NCI-H524 (cell line): ENCODE measurements around the gene MALT1.

Source experiments
- DNase-seq, 2 experiments: peaks; one replicate each; lab custom pipeline; 2025; lab: John Stamatoyannopoulos, UW

Gene MALT1

DNA sequence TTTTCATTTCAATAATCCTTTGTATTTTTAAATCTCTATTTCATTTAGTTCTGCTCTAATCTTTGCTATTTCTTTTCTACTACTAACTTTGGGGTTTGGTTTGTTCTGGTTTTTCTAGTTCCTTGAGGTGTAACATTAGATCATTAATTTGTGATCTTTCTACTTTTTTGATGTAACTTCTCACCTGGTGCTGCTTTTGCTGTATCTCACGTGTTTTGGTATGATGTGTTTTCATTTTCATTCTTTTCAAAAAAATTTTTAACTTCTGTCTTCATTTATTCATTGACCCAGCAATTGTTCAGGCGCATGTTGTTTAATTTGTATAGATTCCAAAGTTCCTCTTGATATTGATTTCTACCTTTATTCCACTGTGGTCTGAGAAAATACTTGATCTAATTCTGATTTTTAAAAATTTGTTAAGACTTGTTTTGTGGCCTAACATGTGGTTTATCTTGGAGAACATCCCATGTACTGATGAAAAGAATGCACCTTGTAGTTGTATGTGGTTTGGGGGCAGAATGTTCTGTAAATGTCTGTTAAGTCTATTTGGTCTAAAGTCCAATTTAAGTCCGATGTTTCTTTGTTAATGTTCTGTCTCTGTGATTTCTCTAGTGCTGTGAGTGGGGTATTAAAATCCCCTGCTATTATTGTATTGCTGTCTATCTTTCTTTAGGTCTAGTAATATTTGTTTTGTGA, 17.3 kb upstream of the MALT1 start:
- DNase-seq: no peak

DNA sequence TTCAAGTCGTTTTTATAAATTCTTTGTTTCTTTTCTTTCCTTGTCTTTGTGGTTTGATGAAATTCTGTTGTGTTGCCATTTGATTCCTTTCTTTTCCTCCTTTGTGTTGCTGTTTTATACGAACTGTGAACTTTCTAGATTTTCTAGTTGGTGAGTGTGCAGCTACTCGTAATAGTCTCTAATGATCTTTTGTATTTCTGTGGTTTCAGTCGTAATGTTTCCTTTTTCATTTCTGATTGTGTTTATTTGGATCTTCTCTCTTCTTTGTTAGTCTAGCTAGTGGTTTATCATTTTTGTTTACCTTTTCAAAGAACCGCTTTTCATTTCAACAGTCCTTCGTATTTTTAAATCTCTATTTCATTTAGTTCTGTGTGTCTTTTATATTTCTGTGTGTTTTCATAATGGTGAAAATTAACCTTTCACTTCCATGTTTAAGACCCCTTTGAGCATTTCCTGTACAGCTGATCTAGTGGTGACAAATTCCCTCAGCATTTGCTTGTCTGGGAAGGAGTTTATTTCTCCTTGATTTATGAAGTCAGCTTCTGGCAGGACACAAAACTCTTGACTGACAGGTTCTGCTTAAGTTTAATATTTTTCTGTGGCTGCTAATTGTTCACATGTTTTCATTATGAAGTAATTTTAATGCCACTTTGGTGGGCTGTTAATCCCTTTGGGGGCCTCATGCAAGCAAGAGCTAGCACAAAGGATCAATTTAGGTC, 16.2 kb upstream of the MALT1 start:
- no peak for DNase-seq

DNA sequence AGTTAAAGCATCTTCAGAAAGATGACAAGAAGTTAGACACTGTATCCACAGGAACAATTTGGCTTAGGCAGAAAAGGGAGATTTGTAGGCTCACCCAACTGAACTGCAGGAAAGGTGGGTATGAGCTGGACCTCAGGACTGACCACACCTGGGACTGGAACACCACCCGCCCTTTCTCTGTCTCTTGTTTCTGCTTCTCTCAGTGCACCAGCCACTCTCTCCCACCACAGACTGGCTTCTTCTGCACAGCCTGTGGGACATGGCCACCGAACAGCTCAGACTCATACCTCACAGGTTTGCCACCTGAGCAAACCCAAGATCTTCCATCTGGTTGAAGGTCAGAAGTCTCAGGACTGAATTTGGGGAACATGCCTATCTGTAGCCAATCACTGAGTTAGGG, 14.2 kb upstream of the MALT1 start:
- no peak for DNase-seq

DNA sequence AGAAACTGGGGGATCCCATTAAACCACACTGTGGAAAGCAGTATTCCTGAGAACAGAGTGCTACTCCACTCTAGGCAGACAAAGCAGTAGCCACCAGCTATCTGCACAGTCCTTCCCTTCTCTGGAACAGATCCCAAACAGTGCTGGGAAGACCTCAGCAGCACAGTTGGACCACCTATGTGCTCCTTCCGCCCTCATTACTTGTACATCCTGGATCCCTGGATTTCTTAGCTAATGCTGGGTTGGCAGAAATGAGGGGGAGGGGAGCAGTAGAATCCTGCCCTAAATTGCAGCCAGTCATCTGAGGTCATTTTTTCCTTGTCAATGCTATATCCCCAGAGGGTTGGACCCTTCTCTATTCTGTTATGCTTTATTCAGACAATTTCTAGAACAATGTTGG, 13.8 kb upstream of the MALT1 start:
- DNase-seq: no peak

DNA sequence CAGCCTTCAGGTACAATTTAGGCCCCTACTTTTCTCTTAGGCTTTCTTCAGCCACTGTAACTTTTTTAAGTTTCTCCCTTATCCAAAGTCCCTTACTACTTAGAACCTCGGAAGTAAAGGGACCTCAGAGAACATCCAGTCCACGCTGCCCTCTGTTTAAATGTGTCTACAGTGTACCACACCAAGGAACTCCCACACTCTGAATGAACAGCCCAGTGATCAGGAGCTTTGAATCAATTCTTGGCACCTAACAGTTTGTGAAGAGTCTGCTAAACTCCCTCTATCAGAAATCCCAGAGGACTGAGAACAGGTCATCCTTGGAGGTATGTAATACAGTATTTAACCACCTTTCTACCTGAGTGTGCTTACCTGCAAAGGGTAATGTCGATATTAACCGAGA, 11.6 kb upstream of the MALT1 start:
- no peak for DNase-seq

DNA sequence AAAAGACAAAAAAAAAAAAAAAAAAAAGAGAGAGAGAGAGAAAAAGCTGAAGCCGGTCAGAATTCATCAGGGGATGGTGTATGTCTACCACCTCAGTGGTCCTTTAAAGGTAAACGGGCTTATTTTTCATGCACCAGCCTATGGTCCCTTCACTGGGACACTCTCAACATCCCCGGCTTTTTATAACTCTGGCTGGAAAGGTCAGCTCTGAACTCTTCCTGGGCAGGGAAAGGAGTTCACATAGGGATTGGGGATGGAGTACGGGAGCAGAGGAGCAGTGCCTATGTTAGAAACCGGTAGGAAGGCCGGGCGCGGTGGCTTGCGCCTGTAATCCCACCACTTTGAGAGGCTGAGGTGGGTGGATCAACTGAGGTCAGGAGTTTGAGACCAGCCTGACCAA, 10.3 kb upstream of the MALT1 start:
- DNase-seq: no peak

DNA sequence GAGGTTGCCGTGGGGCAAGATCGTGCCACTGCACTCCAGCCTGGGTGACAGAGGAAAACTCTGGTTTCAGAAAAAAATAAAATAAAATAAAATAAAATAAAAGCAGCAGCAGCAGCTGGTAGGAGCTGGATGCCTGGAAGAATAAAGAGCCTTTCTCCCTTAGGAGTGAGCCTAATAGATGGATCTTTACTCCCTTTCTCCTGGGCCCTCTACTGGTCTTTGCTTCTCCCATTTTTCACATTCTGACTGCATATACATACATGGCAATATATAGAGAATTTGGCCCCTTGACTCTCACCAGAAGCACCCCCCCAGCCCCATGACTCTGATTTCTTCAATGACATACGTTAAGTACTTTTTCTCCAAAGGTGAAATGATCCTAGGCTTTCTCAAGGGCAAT, 9.8 kb upstream of the MALT1 start:
- DNase-seq: peak in 1 of 2 experiments; percentile 8

DNA sequence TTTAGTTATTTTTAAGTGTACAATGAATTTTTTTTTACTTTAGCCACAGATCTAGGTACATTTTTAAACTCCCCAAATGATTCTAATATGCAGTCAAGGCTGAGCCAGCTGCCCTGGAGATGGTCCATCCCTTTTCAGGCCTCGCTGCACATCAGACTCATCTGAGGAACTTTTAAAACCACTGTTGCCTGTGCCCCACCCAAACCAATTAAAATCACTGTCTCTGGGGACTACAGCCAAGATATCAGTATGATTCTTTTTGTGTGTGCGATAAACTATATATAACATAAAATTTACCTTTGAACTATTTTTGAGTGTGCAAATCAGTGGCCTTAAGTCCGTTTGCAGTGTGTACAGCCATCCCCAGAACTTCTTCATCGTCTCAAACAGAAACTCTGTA, 9.1 kb upstream of the MALT1 start:
- no peak for DNase-seq

DNA sequence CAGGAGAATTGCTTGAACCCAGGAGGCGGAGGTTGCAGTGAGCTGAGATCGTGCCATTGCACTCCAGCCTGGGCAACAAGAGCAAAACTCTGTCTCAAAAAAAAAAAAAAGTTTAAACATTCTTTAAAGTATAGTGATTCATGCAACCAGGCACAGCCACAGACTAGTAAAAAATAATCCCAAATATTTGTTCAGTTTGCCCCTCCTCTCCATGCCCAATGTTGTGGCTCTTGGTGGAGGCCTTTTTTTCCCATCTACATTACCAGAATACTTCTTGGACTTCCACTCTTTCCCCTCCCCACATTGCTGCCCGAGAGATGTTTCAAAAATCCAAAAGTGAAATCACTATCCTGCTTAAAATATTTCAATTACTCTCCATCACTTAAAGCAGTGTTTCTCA, 5.1 kb upstream of the MALT1 start:
- no peak for DNase-seq

DNA sequence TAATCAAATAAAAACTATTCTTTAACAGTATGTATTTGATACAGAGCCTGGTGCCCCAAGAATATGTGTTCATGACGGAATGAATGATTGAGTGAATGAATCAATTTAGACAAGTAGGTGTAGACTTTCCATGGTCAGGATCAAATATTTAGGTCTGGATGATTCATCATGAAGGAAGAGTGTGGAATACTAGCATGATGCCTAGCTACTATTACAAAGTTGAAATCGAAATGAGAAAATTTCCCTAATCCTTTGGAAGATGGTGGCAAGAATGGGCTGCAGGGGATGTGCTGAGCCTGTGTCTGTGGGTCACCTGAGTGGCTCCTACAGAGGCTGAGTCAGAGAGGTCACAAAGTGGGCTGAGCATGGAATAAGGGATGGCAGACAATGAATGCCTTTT, 3.1 kb upstream of the MALT1 start:
- DNase-seq: no peak

DNA sequence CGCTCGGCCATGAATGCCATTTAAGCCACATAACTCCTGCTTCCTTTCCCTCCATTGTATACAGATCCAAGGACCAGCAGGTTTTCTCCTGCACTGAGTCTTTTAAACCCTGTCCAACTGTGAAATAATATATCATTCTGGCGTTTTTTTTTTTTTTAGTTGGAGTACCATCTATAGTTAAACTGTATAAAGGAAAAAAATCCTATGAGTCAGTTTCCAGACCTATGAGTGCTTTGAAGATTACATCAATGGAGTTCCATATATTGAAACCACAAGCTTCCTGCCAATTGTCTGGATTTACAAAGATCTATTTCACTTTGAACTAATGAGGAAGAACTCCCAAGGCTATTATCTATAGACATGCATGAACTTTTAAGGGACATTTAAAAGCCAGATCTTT, 2.4 kb upstream of the MALT1 start:
- DNase-seq: no peak

DNA sequence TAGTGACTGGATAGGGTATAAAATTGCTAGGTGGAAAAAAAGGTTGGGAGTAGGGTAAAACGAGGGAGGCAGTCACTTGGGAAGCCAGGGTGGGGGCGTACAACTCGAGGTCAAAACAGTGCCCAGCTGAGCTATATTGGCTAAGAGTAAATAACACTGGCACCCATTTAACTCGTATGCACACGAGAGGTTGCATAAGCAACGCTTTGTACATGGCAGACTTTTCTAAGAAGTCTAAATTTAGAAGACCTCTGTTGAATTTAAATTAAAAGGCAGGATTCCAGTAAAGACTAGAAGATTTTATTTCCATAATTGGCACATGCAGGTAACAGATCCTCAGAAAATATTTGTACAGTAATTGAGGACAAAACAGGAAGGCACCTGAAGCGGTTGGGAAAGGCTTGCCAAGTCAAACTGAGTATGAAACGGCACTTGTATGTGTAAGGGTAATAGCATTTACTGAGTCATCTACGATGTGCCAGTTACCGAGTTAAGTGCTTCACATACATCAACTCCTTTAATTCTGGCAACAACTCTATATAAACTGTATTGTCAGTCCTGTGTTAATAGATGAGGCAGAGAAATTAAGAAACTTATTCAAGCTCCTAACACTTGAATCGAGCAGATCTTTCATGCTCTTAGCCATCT, 1.4 kb upstream of the MALT1 start:
- DNase-seq: no peak

DNA sequence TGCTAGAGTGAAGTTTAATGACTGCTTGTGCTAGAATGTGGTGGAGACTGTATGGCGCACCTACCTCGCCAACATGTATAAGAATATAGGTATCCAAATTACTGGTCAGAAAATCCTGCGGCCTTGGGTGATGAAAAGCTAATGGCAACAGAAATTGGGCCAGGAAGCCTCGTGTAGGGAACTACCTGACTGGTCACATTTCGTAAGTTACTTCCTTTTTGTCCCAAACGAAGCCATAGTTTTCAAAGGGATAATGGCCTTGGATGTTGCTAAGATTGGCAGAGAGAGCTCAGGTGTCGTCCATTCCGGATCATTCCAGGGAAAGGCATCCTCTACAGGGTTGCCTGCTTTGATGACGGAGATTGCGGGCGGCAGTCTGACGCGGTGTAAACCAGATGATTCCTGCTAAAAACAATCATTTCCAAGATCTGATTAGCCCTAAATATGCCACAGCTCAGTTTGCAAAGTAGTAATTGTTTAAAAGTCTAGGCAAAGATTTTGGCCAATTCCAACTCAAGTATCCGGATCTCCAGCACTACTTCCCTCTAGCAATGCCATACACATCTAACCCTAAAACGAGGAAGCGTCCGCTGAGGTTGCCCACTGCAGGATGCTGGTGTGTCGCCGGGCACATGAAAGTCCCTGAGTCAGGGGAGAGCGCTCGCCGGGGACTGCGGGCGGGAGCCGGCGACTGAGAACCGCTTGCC, 708 bp upstream of the MALT1 start:
- DNase-seq: no peak

DNA sequence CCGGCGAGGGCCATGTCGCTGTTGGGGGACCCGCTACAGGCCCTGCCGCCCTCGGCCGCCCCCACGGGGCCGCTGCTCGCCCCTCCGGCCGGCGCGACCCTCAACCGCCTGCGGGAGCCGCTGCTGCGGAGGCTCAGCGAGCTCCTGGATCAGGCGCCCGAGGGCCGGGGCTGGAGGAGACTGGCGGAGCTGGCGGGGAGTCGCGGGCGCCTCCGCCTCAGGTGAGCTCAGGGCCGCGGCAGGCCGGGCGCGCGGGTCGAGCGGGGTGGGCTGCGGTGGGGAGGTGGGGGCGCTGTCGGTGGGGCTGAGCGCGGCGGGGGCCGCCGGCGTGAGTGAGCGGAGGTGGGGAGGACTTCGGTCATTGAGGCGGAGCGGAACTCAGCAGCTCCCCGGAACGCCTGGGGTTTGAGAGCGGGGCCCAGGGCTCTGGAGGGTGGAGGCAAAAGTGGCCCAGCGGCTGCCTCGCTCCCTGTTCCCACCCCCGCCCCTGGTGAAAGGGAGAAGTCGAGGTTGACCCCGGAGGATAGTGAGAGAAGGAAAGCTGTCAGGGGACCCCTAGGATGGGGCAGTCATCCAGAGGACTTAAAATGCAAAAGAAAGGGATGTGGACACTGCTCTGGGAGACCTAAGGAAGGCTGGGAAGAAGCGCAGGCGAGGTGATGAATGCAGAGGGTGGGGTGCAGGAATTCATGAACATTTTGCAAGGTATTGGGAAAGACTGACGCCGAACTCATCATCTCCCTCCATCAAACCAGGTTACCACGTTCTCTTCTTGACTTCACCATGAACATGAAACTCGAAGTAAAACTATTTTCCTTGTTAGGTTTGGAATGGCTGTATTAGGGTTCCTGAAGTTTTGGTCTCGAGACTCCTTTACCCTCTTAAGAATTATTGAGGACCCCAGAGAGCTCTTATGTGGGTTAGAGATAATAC, 633 bp downstream of the MALT1 start:
- DNase-seq: peak; percentile 59 to 71

DNA sequence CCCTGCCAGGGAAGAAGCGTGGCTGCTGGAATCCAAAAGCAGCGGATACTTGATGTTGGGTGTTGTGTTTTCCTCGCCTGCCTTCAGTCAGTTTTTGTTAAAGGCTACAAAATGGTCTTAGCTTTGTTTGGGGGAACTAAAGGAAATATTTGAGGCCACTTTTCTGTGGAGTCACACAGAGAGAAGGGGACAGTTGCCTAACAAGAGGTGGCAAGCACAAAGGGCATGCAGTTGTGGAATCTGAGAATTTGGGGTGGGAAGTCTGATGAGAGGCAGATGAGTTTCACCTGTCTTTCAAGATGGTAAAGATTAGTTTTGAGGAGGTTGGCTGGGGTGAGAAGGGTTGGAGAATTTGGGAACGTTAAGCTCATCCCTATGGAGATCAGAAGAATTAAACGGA, 2.9 kb downstream of the MALT1 start:
- no peak for DNase-seq

DNA sequence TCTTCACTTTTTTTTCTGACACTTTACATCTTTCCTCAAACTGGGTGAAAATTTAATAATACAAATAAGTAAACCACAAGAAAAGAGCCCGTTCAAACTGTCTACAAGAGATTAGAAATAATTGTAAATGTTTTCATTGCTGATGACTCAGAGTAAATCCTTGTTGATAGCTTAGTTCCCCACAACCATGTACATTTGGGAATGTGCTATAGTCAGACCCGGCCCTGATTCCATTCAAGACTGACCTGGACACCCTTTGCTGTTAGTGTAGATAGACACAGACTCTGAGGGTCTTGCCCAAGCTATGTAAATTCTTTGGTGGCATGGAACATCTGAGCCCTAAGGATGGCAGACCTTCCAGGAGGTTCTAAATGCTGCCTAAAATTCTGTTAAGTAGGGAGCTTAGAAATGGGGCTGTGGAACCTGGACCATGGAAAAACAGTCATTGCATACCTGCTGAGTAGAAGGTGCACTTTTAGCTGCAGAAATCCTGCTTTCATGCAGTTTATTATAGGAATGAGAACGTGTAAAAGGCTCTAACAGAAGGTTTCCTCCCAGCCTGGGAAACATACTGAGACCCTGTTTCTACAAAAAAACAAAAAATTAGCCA, 3.7 kb downstream of the MALT1 start:
- DNase-seq: no peak

DNA sequence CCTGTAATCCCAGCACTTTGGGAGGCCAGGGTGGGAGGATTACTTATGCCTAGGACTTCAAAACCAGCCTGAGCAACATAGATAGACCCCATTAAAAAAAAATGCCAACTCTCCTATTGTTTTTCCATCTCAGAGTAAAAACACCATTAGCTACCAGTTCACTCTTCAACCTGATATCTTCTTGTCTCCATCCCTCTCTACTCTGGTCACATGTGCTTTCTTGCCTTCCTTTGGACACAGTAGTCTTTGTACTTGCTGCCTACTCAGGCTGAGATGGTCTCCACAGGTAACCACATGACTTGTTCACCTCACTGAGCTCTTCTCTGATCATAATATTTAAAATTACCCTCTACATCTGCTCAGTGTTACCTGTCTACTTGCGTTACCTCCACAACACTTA, 5.0 kb downstream of the MALT1 start:
- no peak for DNase-seq

DNA sequence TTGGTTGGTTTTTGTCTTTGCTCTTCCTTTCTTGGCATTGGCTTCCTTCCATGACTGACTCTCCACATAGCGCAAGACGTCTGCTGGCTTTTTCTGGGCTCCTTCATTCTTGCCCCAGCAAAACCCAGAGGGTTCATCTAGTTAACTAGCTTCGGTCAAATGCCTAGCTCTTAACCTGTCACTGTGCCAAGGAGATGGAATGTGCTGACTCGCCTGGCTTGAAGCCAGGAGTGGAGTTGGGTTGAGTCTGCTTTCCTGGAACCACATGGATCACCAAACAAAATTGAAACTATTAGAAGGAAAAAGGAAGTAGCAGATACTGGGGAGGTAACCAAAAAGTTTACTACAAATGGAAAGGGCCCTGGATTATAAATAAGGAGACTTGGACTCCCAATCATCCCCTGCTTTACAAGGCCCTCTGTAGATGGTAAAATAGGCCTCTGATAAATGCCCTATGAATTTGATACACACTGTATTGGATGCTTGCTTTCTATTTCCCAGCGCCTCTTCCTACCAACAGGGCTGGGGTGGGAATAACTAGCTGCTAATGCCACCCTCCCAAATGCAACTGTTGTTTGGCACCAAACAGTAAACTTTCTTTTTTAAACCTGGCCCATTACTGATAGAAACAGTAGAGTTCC, 11.3 kb downstream of the MALT1 start:
- DNase-seq: no peak

DNA sequence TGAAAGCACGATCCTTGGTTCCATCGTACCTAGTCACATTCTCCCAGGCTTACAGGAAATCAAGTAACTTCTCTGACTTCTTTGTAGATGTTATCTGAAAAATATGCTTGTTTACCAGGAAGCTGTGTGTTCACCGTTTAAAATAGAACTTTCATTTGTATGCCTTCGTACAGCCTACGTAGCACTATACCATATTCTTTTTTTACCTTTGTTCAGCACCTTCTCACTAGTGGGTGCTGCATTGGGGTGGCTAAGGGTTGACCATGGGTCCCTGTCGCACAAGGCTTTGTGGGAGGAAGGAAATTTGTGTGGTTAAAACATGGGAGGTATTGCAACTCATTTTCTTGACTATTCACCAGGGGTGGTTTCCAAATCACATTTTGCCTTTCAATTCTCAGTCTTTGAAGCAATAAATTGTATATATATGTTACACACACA, 16.6 kb downstream of the MALT1 start:
- DNase-seq: no peak

DNA sequence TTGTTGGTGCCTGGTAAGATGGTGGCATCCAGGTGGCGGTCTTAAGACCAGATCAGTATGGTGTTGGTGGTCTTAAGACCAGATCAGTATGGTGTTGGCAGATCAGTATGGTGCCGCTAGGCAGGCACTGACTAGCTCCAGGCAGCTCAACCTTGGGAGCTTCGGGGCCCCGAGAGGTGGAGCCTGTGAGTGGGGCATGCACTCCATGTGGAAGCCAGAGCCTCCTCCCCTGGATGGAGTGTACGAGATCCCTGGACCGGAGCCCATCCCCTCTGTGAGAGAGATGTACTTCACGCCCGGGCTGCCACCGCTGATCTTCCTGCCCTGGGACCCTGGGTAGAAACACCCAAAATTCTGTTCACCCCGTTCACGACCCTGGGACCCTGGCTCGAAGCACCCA, 19.0 kb downstream of the MALT1 start:
- no peak for DNase-seq

DNA sequence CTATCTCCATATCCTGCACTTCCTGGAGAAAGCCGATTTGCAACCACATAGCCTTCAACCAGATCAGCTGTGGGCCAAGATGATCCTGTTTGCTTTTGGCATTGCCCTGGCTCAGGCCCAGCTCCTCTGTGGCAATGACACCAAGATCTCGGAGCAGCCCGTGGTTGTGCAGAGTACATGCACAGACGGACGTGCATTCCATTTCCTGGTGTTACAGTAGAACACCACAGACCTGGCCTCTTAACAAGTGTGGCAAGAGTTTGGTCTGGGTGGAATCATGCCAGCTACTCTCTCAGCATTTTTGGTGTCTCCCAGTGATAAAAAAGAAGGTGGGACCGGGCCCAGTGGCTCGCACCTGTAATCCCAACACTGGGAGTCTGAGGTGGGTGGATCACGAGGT, 20.0 kb downstream of the MALT1 start:
- DNase-seq: no peak
